NCI-H226 (cell line): ENCODE measurements around the gene HMGB1.

ENCODE experiments used
- DNase-seq: peaks from one replicate; pipeline ENCODE4 v3.0.0-alpha.2; 2015

Gene HMGB1

GRCh38 chr13:30465593-30466357 lies at the start of gene HMGB1:
Gene HMGB1 (minus strand): TSS chr13:30465936. CDS start chr13:30463680, 2,256 bp downstream.
- DNase-seq = peak; percentile 94

GRCh38 chr13:30510811-30511371 lies 45.2 kb upstream of the HMGB1 start:
- no peak for DNase-seq

DNA sequence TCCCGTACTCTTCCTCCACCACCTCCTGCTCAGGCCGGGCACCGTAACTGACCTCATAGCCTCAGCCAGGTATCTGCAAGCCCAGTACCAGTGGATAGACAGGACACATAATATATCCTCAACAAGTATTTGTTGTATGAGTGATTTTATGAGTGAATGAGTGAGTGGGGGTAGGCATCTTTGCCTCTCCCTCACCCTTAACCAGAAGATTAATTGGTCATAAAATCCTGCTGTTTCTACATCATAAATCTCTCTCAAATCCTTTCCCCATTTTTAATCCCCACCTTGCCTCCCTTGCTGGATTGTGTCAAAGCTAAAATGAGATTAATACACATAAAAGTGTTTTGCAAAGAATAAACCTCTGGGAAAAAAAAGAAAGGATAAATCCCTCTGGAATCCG lies 44.4 kb upstream of the HMGB1 start:
- no peak for DNase-seq

GRCh38 chr13:30509254-30510050 lies 43.7 kb upstream of the HMGB1 start:
- DNase-seq = no peak

DNA sequence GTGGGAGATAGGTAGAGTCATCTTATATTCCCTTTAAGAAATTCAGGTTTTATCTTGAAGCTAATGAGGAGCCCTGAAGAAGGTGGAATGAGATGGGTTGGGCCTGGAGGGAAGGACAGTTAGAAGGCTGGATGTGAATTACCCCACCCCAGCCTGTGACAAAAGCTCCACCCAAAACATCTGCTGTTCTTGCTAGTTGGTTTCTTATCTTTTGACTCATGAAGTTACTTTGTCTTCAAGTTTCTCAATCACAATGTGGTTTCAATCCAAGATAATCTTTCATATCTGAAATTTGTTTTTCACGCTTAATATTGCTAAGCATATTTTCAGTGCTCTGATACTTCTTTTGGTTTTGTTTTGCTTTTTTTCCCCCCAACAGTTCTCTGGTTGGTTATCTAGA lies 38.3 kb upstream of the HMGB1 start:
- DNase-seq = peak; percentile 49

- DNase-seq = no peak
Measured at GRCh38 chr13:30502237-30502636, 36.5 kb upstream of the HMGB1 start.

GRCh38 chr13:30499338-30499737 lies 33.6 kb upstream of the HMGB1 start:
- no peak for DNase-seq

DNA sequence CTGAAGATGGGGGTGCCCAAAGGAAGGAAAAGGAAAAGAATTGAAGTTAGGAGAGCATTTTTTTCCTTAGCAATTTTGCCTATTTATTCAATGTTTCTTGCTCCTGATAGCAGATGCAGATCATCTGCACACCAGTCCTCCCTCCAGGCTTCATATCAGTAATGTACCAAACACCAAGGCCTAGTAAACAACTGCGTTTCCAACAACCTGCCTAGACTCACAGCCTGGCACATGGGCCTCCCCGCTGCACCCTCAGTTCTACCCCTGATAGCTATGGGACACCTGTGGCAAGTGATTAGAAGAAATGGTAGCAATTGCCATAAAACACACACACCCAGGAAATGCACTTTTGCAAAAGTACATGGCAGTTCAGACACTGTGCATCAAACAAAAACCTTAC lies 30.4 kb upstream of the HMGB1 start:
- DNase-seq = no peak

DNA sequence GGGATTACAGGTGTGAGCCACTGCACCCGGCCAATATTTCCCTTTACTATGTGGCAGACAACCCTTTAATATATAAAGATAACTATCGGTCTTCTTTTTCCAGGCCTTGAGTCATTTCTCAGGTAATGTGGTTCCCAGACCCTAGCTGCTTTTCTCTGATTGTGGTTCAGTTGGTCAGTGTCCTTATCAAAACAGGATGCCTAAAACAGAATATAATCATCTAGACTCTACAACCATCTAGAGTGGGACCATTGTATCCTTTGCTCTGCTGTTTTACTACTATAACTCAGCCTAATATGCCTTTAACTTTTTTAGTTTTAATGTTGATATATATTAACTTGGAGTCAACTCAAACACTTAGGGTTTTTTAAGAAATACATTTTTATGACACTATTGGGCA lies 30.0 kb upstream of the HMGB1 start:
- no peak for DNase-seq

DNA sequence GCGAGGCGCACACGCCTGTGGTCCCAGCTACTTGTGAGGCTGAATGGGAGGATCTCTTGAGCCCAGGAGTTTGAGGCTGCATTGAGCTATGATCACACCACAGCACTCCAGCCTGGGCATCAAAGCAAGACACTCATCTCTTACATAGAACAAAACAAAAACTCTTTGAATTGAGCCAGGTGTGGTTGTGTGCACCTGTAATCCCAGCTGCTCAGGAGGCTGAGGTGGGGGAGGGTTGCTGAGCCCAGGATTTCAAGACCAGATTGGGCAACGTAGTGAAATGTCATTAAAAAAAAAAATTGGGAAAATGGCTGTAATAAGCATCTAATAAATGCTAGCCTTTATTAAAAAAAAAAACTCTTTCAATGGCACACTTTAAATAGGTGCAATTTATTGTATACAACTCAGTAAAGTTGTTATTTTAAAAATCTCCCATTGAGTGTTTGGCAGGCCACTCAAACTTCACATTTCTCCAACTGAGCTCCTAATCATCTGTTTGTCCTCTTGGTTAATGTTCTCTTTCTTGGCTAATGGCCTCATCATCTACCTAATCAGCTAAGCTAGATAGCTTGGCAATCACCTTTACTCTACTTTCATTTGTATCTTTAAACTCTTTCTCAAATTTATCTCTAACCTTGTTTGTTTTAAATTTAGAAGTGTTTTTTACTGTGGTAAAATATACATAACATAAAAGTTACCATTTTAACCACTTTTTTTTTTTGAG lies 28.1 kb upstream of the HMGB1 start:
- DNase-seq = no peak

DNA sequence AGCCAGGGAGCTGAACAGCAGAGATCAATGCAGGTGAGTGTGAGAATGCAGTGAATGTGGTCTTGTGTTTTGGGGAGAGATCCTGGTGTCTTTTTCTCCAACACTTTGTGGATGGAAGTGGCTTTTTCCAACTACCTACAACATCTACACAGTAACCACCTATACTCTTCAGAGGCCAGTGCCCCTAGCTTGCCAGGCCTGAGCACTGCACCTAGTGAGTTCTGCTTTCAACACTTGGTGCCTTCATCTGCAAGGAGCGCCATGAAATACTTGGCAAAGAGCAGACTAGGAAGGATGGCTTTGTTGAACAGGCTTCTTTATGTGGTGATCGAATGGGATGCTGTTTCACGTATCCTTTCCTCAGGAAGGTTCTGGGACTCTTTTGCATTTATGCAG lies 21.3 kb upstream of the HMGB1 start:
- no peak for DNase-seq

DNA sequence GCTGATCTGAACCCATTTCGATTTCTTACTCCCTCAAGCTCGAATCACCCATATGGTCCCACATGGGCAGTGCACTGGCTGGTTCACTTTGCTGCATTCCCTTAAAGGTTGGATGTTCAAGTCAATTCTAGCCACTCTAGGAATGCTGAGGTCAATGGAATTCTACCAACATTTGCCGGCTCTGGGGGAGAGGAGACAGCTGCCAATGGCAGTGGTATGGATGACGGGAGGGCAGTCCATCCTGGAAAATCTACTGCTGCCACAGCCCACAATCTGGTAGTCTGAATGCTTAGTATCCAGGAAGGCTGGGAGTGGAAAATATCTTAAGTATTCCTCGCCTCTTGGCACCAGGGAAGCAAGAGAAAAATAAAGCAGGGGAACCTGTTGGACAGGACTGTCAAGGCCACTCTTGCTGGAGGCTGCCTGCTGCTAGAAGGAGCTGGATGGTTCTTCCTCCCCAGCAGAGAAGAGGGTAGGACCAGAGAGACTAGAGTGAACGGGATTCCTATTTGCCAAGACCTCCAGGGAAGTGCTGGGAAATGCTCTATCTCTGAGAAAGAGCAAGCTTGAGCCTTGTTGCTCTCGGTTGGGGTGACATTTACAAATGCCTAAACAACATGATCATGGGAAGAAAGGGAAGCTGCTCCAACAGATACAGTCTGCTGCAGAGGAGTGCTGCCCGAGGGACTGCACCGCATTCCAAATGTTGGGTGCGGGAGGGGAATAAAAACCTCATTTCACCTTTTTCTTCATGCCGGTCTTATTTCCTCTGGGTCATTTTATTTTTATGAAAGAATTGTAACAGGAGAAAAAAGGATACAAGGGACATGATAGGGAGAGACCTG lies 20.7 kb upstream of the HMGB1 start:
- peak; percentile 12 for DNase-seq

GRCh38 chr13:30481241-30481760 lies 15.6 kb upstream of the HMGB1 start:
- DNase-seq = peak; percentile 45

DNA sequence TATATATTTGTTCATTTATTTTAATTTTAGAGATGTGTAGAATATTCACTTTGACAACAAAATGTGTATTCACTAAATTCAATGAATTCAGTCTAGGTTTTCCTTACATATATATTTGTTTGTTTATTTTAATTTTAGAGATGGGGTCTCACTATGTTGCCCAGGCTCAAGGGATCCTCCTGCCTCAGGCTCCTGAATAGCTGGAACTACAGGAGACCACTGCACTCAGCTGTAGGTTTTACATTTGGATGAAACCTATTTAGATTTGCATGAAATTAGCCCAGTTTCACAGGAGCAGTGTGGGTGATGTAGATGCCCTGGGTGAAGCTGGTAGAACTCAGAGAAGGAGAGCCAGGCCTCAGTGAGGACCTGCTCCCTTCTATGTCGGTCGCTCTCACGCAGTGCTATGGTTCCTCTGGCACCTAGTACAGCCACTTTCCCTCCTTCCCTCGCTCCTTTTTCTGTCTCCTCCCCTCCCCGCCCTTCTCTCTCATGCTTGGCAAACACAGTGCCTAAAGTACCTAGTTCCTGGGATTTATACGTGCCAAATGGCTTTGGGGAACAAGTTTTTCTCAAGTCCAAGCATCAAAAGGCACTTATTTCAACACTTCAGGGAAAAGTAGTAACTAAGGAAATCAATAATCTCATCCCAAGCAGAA lies 14.7 kb upstream of the HMGB1 start:
- DNase-seq = no peak

DNA sequence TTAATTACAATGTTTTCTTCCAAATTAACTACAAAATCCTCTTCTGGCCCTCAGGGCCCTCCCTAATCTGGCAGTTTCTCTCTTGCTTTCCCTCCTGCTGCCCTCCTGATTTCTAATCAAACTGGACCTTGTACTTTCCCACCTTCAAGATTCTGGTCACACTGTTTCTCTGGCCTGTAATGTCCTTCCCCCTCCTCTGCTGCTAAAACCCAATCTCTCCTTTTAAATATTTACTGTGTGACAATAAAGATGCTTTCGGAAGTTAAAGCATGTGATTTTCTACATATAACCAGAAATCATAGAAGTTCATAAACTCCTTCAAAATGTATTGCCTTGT lies 14.1 kb upstream of the HMGB1 start:
- DNase-seq = no peak

GRCh38 chr13:30479154-30479882 lies 13.6 kb upstream of the HMGB1 start:
- DNase-seq = no peak

GRCh38 chr13:30477346-30478195 lies 11.8 kb upstream of the HMGB1 start:
- DNase-seq = no peak

DNA sequence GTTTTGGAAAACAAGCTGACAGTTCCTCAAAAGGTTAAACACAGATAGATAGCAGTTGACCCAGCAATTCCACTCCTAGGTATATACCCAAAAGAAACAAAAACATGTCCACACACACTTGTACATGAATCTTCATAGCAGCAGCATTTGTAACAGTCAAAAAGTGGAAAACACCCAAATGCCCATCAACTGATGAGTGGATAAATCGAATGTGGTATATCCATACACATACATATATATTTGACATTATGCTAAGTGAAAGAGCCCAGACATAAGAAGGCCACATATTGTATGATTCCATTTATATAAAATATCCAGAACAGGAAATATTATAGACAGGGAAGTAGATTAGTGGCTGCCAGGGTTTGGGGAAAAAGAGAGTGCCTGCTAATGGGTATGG lies 7.9 kb upstream of the HMGB1 start:
- no peak for DNase-seq

GRCh38 chr13:30466841-30467252 lies 1.1 kb upstream of the HMGB1 start:
- DNase-seq = no peak

DNA sequence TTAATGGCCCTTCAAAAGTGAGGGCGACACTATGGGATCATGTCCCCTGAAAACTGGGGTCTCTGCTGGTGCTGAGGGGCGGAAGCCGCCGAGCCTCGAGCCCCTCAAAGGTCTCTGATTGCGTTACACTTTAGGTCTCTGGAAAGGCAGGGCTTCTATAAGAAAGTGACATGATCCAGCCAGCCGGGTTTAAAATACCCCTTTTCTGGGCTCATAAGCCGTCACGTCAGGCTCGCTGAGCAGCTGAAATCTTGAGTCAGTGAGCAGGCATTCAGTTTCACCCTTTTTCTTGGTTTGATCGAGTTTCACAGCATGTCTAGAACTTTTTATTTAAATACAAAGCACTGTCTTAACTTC lies 600 bp upstream of the HMGB1 start:
- no peak for DNase-seq
